Measurements from ENCODE around the gene SLC12A8. TPM values are rescaled to one million over a fixed set of nuclear protein-coding genes. Genes with fewer than 3 reads are reported as not detected.

SLC12A8 gene
- total RNA-seq, 1 experiment from 2014 or later: 248 TPM

DNA sequence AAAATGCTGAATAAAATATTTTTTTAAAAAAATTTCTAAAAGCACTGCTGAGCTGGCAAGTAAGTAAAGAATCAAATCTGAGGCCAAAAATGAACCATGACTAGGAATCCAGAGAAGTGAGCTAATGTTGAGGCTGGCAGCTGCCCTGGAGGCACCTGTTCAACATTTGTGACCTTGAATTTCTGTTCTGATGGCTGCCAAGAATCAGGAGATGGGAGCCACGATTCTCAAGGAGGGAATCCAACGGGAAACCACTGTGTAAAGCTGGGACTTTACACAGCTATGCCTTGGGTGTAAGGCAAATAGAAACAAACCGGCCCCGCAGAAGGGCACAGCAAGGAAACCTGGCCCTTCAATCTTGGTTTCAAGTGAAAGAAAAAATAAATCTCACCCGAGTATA is 179.4 kb downstream of the SLC12A8 start:
- no peak for DNase-seq (ENCODE audit: low read depth)
- in situ Hi-C loops (cut with HindIII; ENCODE audit: low pct_unique_long_range_greater_than_20kb, low sequenced_read_pairs): no loop called here

DNA sequence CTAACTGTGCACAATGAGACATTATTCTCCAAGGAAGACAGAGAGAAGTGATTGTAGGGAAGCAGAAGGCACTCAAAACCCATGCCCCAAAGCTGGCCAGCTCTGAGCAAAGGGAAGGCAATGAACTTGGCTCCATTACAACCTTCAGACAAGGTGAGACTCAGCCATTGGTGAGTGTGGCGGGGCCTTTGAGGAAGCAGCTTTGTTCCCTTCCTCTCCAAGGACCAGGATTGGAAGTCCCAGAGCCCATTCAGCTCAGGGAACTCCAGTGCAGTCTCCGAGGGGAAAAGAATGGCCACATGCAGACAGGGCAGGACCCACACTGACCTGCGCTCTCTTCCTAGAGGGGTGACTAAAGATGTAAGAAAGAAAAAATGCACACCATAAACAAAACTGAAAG is 179.9 kb downstream of the SLC12A8 start:
- in situ Hi-C loops (cut with HindIII; ENCODE audit: low pct_unique_long_range_greater_than_20kb, low sequenced_read_pairs): no loop called here
- DNase-seq (ENCODE audit: low read depth): no peak

Other genes starting within 250 kb of the SLC12A8 start
- 4.7 and 5.0 TPM in 2 replicates for gene HEG1, start 156.8 kb downstream of the SLC12A8 start, total RNA-seq (2014; rRNA removed; shearing (Covaris generic); ENCODE audit: low replicate concordance)
- 15.2 and 21.3 TPM in 2 replicates for gene ZNF148, start 162.6 kb upstream of the SLC12A8 start, total RNA-seq (2014; rRNA removed; shearing (Covaris generic); ENCODE audit: low replicate concordance)

Data from Caki2 (cell line).